HCT116 (cell line): ENCODE results near the gene OSBPL1A.

ENCODE experiments used
- CBX3 ChIP-seq: IDR thresholded peaks from 2 replicates; pipeline ENCODE4 v1.6.1; 2012; ENCODE audit warnings: low read depth
- CEBPB ChIP-seq: IDR thresholded peaks from 2 replicates; pipeline ENCODE4 v1.6.1; 2012; ENCODE audit warnings: low read depth
- ELF1 ChIP-seq: IDR thresholded peaks from 2 replicates; pipeline ENCODE4 v1.6.1; 2012; ENCODE audit warnings: low read depth, borderline replicate concordance
- EZH2 ChIP-seq: fragments of 200-600 bp; sonication (generic); IDR thresholded peaks from 2 replicates; pipeline ENCODE4 v1.6.1; 2017; ENCODE audit warnings: antibody characterized with exemption, mixed run types
- EZH2phosphoT487 ChIP-seq: fragments of 200-600 bp; IDR thresholded peaks from 2 replicates; pipeline ENCODE4 v1.6.1; 2018; ENCODE audit warnings: antibody characterized with exemption, borderline replicate concordance
- POLR2A ChIP-seq: IDR thresholded peaks from 2 replicates; pipeline ENCODE4 v1.7.0; 2011; ENCODE audit warnings: borderline replicate concordance; ENCODE audit not compliant: insufficient read depth, insufficient read length; ENCODE audit errors: extremely low read depth
- RAD21 ChIP-seq: IDR thresholded peaks from 2 replicates; pipeline ENCODE4 v1.6.1; 2012; ENCODE audit warnings: low read depth, mild to moderate bottlenecking
- SIN3A ChIP-seq: IDR thresholded peaks from 2 replicates; pipeline ENCODE4 v1.6.1; 2012; ENCODE audit warnings: low read depth
- SP1 ChIP-seq: IDR thresholded peaks from 2 replicates; pipeline ENCODE4 v1.6.1; 2012; ENCODE audit warnings: low read depth
- TCF7L2 ChIP-seq: IDR thresholded peaks from 2 replicates; pipeline ENCODE4 v1.7.0; 2011; ENCODE audit warnings: borderline replicate concordance, inconsistent platforms; ENCODE audit not compliant: insufficient read depth, insufficient read length; ENCODE audit errors: extremely low read depth
- YY1 ChIP-seq: IDR thresholded peaks from 2 replicates; pipeline ENCODE4 v1.6.1; 2011; ENCODE audit warnings: low read length, low read depth, moderate library complexity, mild to moderate bottlenecking; ENCODE audit not compliant: insufficient replicate concordance; ENCODE audit errors: extremely low read depth
- ZNF274 ChIP-seq: fragments of 200-500 bp; sonication (Bioruptor generic); IDR thresholded peaks from 2 replicates; pipeline ENCODE4 v1.6.1; 2014; ENCODE audit warnings: mild to moderate bottlenecking, low read depth, low read length, inconsistent platforms
- TF ChIP-seq, protein P1 (sequence below), 3 experiments: fragments of 200-600 bp in 1 of 3; sonication (generic) in 1 of 3; IDR thresholded peaks in 2 of 3; conservative IDR thresholded peaks in 1 of 3; 2 replicates each; pipeline ENCODE4 v1.5.1; 2012 to 2017; ENCODE audit warnings: low read depth in 2 of 3, low read length in 2 of 3, antibody characterized with exemption in 1 of 3, borderline replicate concordance in 1 of 3, control low read depth in 1 of 3, mild to moderate bottlenecking in 1 of 3, mixed read lengths in 1 of 3, mixed run types in 1 of 3, moderate library complexity in 1 of 3; ENCODE audit not compliant: insufficient read depth in 1 of 3

DNA sequence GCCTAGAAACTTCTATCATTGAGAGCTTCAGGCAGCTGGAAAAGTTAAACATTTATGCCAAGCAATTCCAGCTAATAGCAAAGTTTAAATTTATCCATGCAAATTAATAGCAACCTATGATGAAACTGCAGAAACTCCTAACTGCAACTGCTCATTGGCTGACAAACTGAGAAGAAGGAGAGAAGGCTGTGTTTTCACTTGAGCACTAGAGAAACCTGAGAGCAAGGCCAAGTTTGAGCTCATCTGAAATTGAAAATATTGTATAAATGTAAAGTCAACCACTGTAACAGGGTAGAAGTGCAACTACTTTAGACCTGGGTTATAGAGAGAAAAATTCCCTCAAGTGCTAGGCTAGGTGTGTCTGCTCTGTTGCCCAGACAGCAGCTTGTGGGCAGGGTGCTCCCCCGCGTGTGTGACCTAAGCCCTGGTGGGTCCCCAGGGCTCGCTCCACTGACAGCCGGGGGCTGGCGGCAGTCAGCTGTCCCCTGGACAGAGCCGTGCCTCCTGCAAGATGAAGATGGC is 208.6 kb downstream of the OSBPL1A start:
- TF ChIP-seq, protein P1, sequence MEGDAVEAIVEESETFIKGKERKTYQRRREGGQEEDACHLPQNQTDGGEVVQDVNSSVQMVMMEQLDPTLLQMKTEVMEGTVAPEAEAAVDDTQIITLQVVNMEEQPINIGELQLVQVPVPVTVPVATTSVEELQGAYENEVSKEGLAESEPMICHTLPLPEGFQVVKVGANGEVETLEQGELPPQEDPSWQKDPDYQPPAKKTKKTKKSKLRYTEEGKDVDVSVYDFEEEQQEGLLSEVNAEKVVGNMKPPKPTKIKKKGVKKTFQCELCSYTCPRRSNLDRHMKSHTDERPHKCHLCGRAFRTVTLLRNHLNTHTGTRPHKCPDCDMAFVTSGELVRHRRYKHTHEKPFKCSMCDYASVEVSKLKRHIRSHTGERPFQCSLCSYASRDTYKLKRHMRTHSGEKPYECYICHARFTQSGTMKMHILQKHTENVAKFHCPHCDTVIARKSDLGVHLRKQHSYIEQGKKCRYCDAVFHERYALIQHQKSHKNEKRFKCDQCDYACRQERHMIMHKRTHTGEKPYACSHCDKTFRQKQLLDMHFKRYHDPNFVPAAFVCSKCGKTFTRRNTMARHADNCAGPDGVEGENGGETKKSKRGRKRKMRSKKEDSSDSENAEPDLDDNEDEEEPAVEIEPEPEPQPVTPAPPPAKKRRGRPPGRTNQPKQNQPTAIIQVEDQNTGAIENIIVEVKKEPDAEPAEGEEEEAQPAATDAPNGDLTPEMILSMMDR (IDR thresholded peaks at IDR 0.05 in 2 of 3, conservative IDR thresholded peaks at IDR 0.05 in 1 of 3; ENCODE audit: borderline replicate concordance in 1 of 3, insufficient read depth in 1 of 3, low read depth in 2 of 3, low read length in 2 of 3), result no peak
- TF ChIP-seq POLR2A, result no peak
- TF ChIP-seq EZH2, result no peak
- TF ChIP-seq TCF7L2, result no peak
- no peak for TF ChIP-seq RAD21
- TF ChIP-seq EZH2phosphoT487, result no peak
- no peak for TF ChIP-seq YY1
- no peak for TF ChIP-seq CBX3
- no peak for TF ChIP-seq ELF1
- TF ChIP-seq SP1, result no peak
- no peak for TF ChIP-seq ZNF274
- TF ChIP-seq SIN3A, result no peak
- no peak for TF ChIP-seq CEBPB
